Stimulated activated CD4-positive, alpha-beta T cell treated with anti-CD3 and anti-CD28 coated beads, Interleukin-1b, Interleukin-23, amount 100 ng/mL, for 48 hours (primary cell): ENCODE measurements around the gene FAM107B.
"Not testable (repeated sequence)": the region's sequence is repeated elsewhere in the genome, so short reads cannot be mapped to it uniquely, and the experiment has no call there.

ENCODE experiments used
- DNase-seq: peaks from one replicate; pipeline ENCODE4 v3.0.0-alpha.2; 2020

FAM107B gene

GRCh38 chr10:14658331-14659127, 116.2 kb downstream of the FAM107B start:
- DNase-seq, result no peak

- no peak for DNase-seq
Observed at GRCh38 chr10:14656052-14656730, 118.5 kb downstream of the FAM107B start.

DNA sequence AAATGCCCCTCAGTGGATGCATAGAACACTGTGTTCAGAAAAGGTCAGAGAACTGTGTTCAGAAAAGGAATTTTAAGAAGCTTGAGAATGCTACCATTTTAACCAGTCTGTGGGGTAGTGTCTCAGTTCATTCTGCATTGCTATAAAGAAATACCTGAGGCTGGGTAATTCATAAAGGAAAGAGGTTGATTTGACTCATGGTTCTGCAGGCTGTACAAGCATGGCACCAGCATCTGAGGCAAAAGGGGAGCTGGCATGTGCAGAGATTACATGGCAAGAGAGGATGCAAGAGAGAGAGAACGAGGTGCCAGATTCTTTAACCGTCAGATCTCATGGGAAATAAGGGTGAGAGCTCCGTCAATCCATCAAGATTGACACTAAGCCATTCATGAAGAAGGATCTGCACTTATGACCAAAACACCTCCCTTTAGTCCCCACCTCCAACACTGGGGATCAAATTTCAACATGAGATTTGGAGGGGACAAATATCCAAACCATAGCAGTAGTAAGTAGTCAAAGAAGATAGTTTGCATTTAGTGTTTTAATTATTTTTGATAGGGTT, 119.8 kb downstream of the FAM107B start:
- DNase-seq, result no peak

DNA sequence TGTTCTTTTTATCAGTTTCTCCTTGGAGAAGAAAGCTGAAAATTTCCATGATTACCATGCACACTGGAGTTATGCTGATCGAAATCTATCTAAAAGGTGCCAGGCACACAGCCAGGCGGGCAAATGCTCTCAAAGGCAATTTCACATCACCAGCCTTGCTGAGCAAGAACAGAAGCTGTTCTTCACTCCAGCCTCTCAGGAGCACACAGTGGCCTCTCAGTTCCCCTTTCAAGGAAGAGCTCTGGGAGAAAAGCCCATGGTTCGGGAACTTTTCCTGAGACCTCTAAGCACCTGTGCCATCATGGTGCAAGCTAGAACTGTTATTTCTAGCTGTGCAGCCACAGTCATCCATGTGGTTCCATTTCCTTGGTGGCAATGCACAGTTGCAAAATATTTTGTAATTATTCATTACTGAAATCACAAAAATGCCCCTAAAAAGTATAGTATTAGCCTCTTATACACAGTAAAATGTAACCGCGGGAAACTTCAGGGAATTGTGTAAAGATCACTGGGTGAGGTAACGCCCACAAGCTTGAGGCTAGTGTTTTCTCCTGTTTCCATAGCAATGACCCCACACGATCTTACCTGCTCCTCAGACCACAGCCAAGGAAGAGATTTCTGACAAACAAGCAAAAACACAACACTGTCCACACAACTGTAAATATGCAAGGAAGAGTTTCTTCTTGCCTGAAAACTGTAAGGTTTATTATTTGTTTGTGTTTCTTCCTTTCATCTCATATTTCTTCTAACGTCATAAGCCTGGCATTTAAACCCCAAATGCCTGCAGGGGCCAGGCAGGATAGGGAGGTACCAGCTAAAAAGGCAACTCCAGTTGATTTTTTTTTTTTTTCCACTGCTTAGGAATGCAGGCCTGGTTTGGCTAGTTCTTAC, 121.2 kb downstream of the FAM107B start:
- DNase-seq, result no peak

DNA sequence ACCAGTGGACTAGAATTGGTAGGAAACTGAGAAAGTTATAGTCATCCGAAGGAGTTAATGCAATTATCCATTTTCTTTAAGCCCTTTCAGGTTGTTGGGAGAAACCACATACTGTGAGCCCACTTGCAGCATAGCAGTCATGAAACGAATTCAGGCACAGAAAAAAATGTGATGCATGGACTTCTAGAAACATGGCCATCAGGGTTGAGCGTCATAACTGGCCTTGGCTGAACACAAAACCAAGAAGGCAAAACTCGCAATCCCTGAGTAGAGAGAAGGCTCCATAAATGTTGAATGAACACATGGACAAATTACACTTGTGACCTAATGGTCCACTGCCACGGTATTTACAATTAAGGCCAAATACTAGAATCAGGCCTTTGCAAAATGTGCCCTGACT, 121.9 kb downstream of the FAM107B start:
- DNase-seq, result no peak

- no peak for DNase-seq
Observed at GRCh38 chr10:14652067-14652466, 122.6 kb downstream of the FAM107B start.

GRCh38 chr10:14649739-14650138, 125.0 kb downstream of the FAM107B start:
- DNase-seq, result no peak

GRCh38 chr10:14648946-14649345, 125.8 kb downstream of the FAM107B start:
- no peak for DNase-seq

DNA sequence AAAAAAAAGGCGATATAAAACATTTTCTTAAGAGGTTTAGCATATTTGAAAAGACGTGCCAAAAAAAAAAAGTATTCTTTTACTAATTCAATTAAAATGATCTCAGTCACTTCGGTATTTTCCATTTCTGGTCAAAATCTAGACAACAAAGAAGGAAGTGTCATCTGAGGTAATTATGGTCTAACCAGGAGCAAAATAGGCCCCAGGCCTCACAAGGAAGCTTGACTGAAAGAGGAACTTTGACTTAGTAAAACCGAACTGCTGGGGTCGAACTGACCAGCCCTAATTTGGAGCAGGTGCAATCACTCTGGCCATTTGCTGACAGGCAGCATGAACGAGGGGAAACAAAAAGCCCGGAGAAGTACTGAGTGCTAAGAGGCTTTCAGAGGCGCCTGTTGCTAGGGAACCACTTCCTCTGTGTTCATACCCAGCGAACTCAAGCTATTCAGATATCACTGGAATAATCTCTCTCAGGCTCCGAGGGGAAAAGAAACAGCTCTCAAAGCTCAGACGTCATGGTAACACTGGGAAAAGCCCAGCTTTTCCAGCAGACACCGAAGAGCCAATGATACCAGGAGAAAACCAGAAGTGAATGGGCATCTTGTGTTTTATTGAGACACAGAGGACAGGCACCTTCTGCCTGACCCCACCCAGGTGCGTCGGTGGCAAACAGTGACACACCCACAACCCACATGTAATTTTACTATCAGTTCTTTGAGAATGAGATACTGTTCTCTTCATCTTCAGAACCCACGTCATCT, 126.5 kb downstream of the FAM107B start:
- DNase-seq, result peak; percentile 66

DNA sequence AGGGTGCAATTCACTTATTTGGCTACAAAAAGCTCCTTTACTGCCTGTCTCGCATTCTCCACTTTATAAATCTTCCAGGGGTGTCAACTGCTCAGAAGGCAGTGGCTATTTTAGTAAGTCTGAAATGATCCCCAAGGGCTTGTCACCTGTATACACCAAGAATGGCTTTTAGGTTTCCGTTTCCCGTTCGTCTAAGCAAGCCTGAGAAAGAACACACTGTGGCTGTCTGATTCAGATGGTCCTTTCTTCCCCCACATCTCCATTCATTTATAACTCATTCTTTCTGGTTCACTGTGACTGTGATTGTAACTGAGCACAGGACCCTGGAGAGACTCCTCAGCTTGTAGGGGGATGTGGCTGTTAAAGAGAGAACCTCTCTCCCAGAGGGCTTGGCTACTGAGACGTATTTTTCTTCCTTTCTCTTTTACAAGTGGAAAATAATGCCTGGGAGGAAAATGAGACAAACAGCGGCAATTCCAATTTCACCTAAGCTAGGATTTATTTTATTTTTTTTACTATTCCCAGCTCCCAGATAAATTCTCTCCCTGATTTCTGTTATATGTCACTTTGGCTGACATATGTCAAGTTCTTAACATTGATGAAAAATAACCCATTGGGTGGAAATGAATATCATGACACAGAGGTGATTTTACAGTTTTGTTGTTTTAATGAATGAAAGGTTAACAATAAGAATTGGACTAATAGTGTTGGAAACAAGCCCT, 129.3 kb downstream of the FAM107B start:
- peak; percentile 36 for DNase-seq

DNA sequence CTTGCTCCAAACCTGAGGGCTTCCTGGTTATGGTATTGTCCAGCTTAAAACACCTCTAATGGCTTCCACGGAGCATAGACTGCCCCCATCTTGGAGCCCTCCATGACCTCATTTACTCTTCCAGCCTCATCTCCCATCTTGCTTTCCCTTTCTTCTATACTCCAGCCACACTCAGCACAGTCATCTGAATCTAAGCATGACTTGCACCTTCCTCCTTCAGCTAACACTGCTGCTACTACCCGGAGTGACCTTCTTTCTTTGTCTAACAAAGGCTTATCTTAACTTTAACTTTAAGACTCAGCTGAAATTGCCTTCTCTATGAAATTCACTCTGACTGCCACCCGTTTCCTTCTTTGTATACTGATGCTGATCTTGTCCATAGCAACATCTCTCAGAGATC, 135.1 kb downstream of the FAM107B start:
- no peak for DNase-seq

GRCh38 chr10:14635043-14635710, 139.5 kb downstream of the FAM107B start:
- no peak for DNase-seq

DNA sequence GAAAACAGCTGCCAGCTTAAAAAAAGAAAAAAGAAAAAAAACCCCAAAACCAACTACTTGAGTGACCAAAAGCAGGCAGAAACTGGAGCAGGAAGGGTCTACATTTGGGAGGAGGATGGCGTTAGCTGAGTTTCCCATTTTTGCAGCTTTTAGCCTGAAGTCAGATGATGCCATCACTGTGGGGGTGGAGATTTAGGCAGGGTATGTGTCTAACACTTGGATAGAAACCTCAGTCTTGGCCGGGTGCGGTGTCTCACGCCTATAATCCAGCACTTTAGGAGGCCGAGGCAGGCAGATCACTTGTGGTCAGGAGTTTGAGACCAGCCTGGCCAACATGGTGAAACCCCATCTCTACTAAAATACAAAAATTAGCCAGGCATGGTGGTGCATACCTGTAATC, 140.1 kb downstream of the FAM107B start:
- DNase-seq, result not testable (repeated sequence)

DNA sequence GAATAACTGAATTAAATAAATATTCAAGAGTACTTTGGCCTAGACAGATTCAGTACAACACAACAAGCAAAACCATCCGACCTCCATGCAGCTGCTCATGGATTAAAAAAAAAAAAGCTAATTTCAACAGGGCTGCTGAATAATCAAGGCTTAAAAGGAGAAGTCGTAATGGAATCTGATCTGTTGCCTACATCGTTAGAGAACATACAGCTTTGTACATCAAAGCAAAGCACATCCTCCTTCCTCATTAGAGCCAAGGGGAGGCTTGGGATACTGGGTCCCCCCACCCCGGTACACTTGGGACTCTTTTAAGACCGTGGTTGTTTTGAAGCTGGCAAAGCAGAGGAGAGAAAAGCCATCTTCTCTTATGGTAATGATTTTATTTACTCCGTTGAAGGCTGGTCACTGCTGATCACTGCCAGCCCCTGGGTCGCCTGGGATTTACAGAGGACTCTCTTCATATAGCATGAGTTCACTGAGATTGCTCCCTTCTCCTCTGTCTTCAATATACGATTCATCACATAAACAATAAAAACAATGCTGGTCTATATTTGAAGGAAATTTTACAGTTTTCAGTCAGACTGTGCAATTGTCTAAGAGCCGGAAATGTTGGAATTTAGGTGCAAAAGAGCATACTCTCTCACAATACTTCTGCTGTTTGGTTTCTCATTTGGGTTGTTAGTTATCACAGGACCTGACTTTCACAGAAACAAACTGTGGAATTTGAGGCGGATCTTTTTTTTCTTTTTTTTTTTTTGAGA, 148.8 kb downstream of the FAM107B start:
- no peak for DNase-seq

DNA sequence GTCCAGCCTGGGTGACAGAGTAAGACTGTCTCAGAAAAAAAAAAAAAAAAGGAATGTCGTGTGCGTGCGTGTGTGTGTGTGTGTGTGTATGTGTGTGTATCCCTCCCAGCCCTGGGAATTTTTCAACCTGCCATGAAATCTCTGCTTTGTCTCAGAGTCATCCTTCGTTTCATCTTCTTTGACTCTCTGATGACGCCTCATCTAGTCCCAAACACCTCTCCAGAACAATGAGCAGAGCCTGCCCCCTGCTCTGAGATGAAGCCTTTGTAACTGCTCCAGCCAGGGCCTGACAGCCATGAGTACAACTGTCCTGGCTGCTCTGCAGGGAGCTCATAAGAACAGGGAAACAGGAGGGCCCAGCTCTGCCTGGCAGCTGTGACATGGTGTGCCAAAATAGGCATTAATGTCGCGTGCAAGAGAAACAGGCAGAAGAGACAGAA, 149.5 kb downstream of the FAM107B start:
- DNase-seq, result no peak

- DNase-seq, result no peak
Observed at GRCh38 chr10:14624600-14624999, 150.1 kb downstream of the FAM107B start.

DNA sequence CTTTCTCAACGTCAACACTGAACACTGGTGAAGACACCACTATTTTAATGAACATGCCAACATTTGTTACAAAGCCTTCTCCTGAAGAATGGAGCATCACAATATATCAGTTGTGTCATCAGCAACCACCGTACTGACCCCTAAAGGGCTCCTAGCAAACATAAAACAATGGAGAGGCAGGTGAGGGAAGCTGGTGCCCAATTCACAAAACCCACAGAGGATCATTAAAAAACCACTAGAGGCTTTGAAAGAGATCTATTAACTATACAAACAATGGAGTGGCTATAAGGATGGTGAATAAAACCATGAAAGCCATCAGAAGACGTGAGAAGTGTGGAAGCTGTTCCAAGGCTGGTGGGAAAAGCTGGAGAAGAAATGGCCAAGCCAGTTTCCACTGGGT, 150.8 kb downstream of the FAM107B start:
- no peak for DNase-seq

DNA sequence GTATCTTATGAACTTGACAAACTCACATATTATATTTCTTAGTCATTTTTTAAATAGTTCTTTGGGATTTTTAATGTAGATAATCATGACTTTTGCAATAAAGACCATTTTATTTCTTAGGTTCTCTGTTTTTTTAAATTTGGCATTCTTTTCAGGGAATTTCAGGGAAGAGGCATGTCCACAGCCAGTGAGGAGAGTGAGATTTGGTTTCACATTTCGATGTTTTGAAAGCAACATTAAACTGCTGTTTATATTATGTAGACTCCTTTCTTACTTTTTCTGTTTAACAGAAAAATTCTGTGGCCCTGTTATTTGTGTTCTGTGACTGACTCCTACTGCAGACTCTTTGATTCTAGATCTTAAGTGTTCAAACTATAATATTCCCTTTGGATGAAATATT, 153.7 kb downstream of the FAM107B start:
- no peak for DNase-seq

DNA sequence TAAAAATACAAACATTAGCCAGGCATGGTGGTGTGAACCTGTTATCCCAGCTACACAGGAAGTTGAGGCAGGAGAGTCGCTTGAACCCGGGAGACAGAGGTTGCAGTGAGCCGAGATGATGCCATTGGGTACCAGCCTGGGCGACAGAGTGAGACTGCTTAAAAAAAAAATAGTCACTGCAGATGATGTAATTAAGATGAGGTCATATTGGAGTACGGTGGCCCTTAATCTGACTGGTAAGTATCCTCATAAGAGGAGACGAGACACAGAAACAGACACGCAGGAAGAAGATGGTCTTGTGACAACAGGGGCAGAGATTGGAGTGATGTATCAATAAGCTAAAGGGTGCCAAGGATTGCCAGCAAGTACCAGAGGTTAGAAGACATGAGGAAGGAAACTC, 156.0 kb downstream of the FAM107B start:
- no peak for DNase-seq

DNA sequence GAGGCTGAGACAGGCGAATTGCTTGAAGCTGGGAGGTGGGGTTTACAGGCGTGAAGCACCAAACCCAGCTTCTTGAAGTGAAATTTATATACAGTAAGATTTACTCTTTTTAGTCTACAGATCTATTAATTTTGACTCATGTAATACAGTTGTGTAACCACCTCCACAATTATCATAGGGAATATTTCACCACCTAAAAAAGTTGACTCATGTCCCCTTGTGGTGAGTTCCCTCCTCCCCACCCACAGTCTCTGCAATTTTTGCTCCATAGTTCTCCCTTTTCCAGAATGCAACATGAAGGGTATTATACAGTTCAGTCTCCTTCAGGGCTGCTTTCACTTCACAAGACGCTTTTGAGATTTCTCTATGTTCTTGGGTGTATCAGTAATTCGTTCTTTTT, 156.8 kb downstream of the FAM107B start:
- DNase-seq, result no peak
